ENCODE measurements around the gene C5orf15.

Gene C5orf15

GRCh38 chr5:133968204-133968980, at the start of gene C5orf15:
Gene C5orf15, minus strand, starts transcription at chr5:133968625. Its CDS starts 41 bp downstream, at chr5:133968584.
- peak; percentile 94 to 95 for DNase-seq

GRCh38 chr5:134008266-134008749, 39.9 kb upstream of the C5orf15 start:
- no peak for DNase-seq

GRCh38 chr5:134007581-134008265, 39.3 kb upstream of the C5orf15 start:
- no peak for DNase-seq

GRCh38 chr5:134006115-134006514, 37.7 kb upstream of the C5orf15 start:
- no peak for DNase-seq

GRCh38 chr5:134005417-134006061, 37.1 kb upstream of the C5orf15 start:
- DNase-seq = no peak

GRCh38 chr5:134004626-134005416, 36.4 kb upstream of the C5orf15 start, which contains the start of gene VDAC1:
Gene VDAC1, minus strand, starts transcription at chr5:134004975. Its CDS starts 11,963 bp downstream, at chr5:133993012.
- DNase-seq = peak; percentile 59 to 68

GRCh38 chr5:134003817-134004625, 35.6 kb upstream of the C5orf15 start:
- peak in 1 of 2 experiments; percentile 17 for DNase-seq

GRCh38 chr5:134003064-134003816, 34.8 kb upstream of the C5orf15 start:
- DNase-seq = no peak

GRCh38 chr5:134001938-134002731, 33.7 kb upstream of the C5orf15 start:
- DNase-seq = no peak

GRCh38 chr5:134000696-134001453, 32.5 kb upstream of the C5orf15 start:
- DNase-seq = no peak

GRCh38 chr5:134000091-134000511, 31.7 kb upstream of the C5orf15 start:
- DNase-seq = no peak

- DNase-seq = no peak
Observed at GRCh38 chr5:133998807-133999206, 30.4 kb upstream of the C5orf15 start.

GRCh38 chr5:133998042-133998441, 29.6 kb upstream of the C5orf15 start:
- DNase-seq = no peak

GRCh38 chr5:133996683-133997252, 28.3 kb upstream of the C5orf15 start:
- peak in 1 of 2 experiments; percentile 10 for DNase-seq

GRCh38 chr5:133995883-133996563, 27.6 kb upstream of the C5orf15 start:
- DNase-seq = no peak

GRCh38 chr5:133995341-133995740, 26.9 kb upstream of the C5orf15 start:
- DNase-seq = no peak

GRCh38 chr5:133994990-133995333, 26.5 kb upstream of the C5orf15 start:
- DNase-seq = no peak

- no peak for DNase-seq
Observed at GRCh38 chr5:133994297-133994989, 26.0 kb upstream of the C5orf15 start.
